ENCODE results near the gene SIRT4. TPM values are rescaled to one million over a fixed set of nuclear protein-coding genes. Genes with fewer than 3 reads are reported as not detected.

SIRT4 gene
- total RNA-seq, 1 donor from 2014 or later = 3.8 TPM

DNA sequence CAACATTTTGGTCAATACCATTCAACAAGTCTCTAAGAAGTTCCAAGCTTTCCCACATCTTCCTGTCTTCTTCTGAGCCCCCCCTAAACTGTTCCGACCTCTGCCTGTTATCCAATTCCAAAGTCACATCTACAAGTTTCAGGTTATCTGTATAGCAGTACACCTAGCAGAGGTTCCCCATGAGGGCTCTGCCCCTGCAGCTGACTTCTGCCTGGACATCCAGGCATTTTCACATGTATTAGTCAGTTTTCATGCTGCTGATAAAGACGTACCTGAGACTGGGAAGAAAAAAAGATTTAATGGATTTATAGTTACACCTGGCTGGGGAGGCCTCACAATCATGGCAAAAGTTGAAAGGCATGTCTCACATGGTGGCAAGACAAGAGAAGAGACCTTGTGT is 35.6 kb downstream of the SIRT4 start:
- Histone ChIP-seq H3F3A (ENCODE audit: low read depth) (peaks cover 18% of the 10 kb centered on the region), H3K9me3 (ENCODE audit: low read depth) (peaks cover 8% of the 10 kb centered on the region), H4K20me1 (ENCODE audit: low read depth) (no peaks in the 10 kb centered on the region), H3K36me3 (no peaks in the 10 kb centered on the region), H3K79me2 (ENCODE audit: low read depth) (no peaks in the 10 kb centered on the region), H3K27me3 (no peaks in the 10 kb centered on the region), H3K4me1 (no peaks in the 10 kb centered on the region), H3K9ac (no peak overlapping the region), H2AFZ (replicated peaks) (no peak overlapping the region), H3K4me2 (no peak overlapping the region), H3K4me3 (no peak overlapping the region), H3K27ac (no peak overlapping the region)
- no peak for DNase-seq (ENCODE audit: low spot score)
- TF ChIP-seq EZH2phosphoT487 (IDR thresholded peaks at IDR 0.05) = no peak
- no peak for TF ChIP-seq EZH2 (IDR thresholded peaks at IDR 0.05)
- TF ChIP-seq, protein P1, sequence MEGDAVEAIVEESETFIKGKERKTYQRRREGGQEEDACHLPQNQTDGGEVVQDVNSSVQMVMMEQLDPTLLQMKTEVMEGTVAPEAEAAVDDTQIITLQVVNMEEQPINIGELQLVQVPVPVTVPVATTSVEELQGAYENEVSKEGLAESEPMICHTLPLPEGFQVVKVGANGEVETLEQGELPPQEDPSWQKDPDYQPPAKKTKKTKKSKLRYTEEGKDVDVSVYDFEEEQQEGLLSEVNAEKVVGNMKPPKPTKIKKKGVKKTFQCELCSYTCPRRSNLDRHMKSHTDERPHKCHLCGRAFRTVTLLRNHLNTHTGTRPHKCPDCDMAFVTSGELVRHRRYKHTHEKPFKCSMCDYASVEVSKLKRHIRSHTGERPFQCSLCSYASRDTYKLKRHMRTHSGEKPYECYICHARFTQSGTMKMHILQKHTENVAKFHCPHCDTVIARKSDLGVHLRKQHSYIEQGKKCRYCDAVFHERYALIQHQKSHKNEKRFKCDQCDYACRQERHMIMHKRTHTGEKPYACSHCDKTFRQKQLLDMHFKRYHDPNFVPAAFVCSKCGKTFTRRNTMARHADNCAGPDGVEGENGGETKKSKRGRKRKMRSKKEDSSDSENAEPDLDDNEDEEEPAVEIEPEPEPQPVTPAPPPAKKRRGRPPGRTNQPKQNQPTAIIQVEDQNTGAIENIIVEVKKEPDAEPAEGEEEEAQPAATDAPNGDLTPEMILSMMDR (IDR thresholded peaks at IDR 0.05) = no peak
- H3K4me3 Mint-ChIP-seq = no peak overlapping the region
- H3K4me1 Mint-ChIP-seq = peaks cover 11% of the 10 kb centered on the region
- peaks cover 11% of the 10 kb centered on the region for H3K36me3 Mint-ChIP-seq
- H3K9me3 Mint-ChIP-seq = peaks cover 31% of the 10 kb centered on the region
- peaks cover 12% of the 10 kb centered on the region for H3K27me3 Mint-ChIP-seq (ENCODE audit: insufficient read depth, low read depth)
- no peak overlapping the region for H3K27ac Mint-ChIP-seq

DNA sequence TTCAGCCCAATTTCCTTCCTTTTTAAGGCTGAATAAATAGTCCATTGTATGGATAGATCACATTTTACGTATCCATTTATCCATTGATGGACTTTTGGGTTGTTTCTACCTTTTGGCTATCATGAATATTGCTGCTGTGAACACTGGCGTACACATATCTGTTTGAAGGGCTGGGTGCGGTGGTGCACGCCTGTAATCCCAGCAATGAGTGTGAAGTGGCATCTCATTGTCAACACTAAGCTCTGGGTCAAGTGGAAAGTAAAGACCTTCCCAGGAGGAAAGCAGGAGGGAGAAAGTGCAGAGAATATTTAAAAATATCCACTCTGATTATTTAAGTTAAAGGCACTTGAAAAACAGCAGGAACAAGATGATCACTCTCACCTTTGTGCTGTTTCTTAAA is 37.1 kb downstream of the SIRT4 start:
- Histone ChIP-seq H3K27ac (no peak overlapping the region), H4K20me1 (ENCODE audit: low read depth) (peaks cover 3% of the 10 kb centered on the region), H3K4me2 (no peak overlapping the region), H2AFZ (replicated peaks) (no peak overlapping the region), H3K79me2 (ENCODE audit: low read depth) (no peaks in the 10 kb centered on the region), H3F3A (ENCODE audit: low read depth) (peaks cover 29% of the 10 kb centered on the region), H3K4me1 (no peaks in the 10 kb centered on the region), H3K36me3 (no peaks in the 10 kb centered on the region), H3K4me3 (no peak overlapping the region), H3K9ac (no peak overlapping the region), H3K9me3 (ENCODE audit: low read depth) (peaks cover 8% of the 10 kb centered on the region), H3K27me3 (no peaks in the 10 kb centered on the region)
- Mint-ChIP-seq H3K4me3 (peak overlapping the region; percentile 24), H3K36me3 (peaks cover 19% of the 10 kb centered on the region), H3K9me3 (peaks cover 31% of the 10 kb centered on the region), H3K27ac (no peak overlapping the region), H3K27me3 (ENCODE audit: insufficient read depth, low read depth) (peaks cover 12% of the 10 kb centered on the region), H3K4me1 (peaks cover 19% of the 10 kb centered on the region)
- DNase-seq (ENCODE audit: low spot score) = no peak
- TF ChIP-seq, protein P1 (IDR thresholded peaks at IDR 0.05) = no peak
- TF ChIP-seq EZH2 (IDR thresholded peaks at IDR 0.05) (no peak), EZH2phosphoT487 (IDR thresholded peaks at IDR 0.05) (no peak)

DNA sequence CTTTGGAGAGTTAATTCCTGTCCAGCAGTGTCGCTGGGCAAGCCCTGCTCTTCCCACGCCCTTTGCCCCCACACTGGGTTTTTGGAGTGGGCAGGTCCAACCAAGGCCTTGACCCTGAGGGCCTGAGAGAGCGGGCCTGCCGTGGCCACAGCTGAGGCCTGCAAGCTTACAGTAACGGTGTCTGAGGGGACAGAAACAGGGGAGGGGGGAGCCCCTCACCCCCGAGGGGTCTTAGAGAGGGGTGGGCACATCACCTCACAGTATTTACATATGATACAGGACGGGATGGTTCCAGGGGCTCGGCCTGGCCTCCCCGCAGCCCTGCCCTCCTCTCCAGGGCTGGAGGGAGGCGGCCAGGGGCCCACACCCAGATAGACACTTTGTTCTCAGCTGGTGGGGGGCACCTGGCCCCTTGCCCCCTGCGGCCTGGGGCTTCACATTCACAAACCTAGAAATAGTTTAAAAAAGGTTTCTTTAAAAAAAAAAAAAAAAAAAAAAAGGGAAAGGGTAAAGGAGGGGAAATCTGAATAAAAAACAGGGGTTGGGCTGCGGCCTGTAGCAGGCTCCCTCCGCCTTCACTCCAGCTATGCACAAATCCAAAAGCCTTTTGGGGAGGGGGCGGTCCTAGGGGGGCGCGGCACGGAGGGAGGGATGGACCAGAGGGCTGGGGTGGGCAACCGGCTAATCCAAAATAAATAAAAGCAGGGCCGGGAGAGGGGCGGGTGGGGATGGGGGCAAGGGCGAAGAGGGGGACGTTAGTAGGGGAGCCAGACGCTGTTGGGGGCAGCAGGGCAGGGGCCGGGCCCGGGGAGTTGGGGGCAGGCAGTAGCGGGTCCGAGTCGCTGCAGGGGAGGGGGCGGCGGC is 40.3 kb downstream of the SIRT4 start:
- H3K27ac ChIP-seq = peak overlapping the region; percentile 8
- Mint-ChIP-seq H3K27me3 (ENCODE audit: insufficient read depth, low read depth) (peaks cover 12% of the 10 kb centered on the region), H3K9me3 (peaks cover 15% of the 10 kb centered on the region), H3K27ac (peak overlapping the region; percentile 90), H3K4me3 (no peak overlapping the region), H3K36me3 (peaks cover 22% of the 10 kb centered on the region), H3K4me1 (peaks cover 19% of the 10 kb centered on the region)
- H3K4me1 ChIP-seq = no peaks in the 10 kb centered on the region
- H3K4me3 ChIP-seq = no peak overlapping the region
- peaks cover 31% of the 10 kb centered on the region for H3F3A ChIP-seq (ENCODE audit: low read depth)
- no peaks in the 10 kb centered on the region for H3K36me3 ChIP-seq
- H3K9ac ChIP-seq = no peak overlapping the region
- H3K79me2 ChIP-seq (ENCODE audit: low read depth) = no peaks in the 10 kb centered on the region
- DNase-seq (ENCODE audit: low spot score) = no peak
- peaks cover 3% of the 10 kb centered on the region for H4K20me1 ChIP-seq (ENCODE audit: low read depth)
- no peak overlapping the region for H2AFZ ChIP-seq (replicated peaks)
- H3K27me3 ChIP-seq = no peaks in the 10 kb centered on the region
- no peak overlapping the region for H3K4me2 ChIP-seq
- TF ChIP-seq EZH2 (IDR thresholded peaks at IDR 0.05) = no peak
- TF ChIP-seq, protein P1 (IDR thresholded peaks at IDR 0.05) = no peak
- TF ChIP-seq EZH2phosphoT487 (IDR thresholded peaks at IDR 0.05) = no peak
- peaks cover 6% of the 10 kb centered on the region for H3K9me3 ChIP-seq (ENCODE audit: low read depth)
